Lower leg skin (tissue), 4 donors: ENCODE results near the gene HHIPL1. TPM values are rescaled to one million over a fixed set of nuclear protein-coding genes. Genes with fewer than 3 reads are reported as not detected.

Experiments
- DNase-seq, 2 donors: peaks; one replicate each; pipeline ENCODE4 v3.0.0-alpha.2; 2019; ENCODE audit warnings: low spot score in 2 of 2
- H3K4me3 ChIP-seq: fragments of 200-600 bp; sonication (generic); 2 replicates; pipeline ENCODE4 v1.5.1; 2017; ENCODE audit warnings: mild to moderate bottlenecking, low read depth; ENCODE audit not compliant: poor library complexity, severe bottlenecking
- POLR2A ChIP-seq, 2 donors: fragments of 450-650 bp; IDR thresholded peaks; one replicate each; pipeline ENCODE4 v1.6.1; 2016 to 2017; ENCODE audit warnings: antibody characterized with exemption in 2 of 2, mild to moderate bottlenecking in 1 of 2, moderate library complexity in 1 of 2
- WGBS, 2 donors: methylation state at CpG; one replicate each; pipeline ENCODE4 v1.1.5; 2018; 5-methylcytosine and 5-hydroxymethylcytosine counted together
- intact Hi-C: fragments of 100-400 bp; cut with DNase I; formaldehyde crosslinking; loops from one replicate; pipeline ENCODE4 v1.15.0; 2023; ENCODE audit warnings: low total_unique reads
- total RNA-seq, 4 donors: library from RNA; depleted of rRNA; stranded (reverse); fragments of >200 nt; gene quantifications; one replicate each; pipeline ENCODE4 v1.1.0, GENCODE V29; 2016
- TF ChIP-seq, protein P1 (sequence below), 3 donors: fragments of 450-650 bp; IDR thresholded peaks; one replicate each; pipeline ENCODE4 v1.5.1; 2016; ENCODE audit warnings: antibody characterized with exemption in 3 of 3, mild to moderate bottlenecking in 3 of 3, moderate library complexity in 2 of 3

The HHIPL1 gene
- total RNA-seq, 4 donors from 2014 or later: 0.59 to 2.4 (median 0.92) TPM

DNA sequence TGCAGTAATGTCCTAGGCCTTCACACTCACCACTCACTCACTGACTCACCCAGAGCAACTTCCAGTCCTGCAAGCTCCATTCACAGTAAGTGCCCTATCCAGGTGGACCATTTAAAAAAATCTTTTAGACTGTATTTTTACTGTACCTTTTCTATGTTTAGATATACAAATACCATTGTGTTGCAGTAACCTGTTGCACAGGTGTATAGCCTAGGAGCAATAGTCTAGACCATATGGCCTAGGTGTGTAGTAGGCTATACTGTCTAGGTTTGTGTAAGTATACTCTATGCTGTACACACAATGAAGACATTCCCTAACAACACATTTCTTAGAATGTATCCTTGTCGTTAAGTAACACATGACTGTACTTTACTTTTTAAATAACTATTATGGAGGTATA lies 56.3 kb downstream of the HHIPL1 start:
- 94 to 95% methylated on average over 1 of the region's 1 CpG for WGBS, 2 donors
- TF ChIP-seq, protein P1, sequence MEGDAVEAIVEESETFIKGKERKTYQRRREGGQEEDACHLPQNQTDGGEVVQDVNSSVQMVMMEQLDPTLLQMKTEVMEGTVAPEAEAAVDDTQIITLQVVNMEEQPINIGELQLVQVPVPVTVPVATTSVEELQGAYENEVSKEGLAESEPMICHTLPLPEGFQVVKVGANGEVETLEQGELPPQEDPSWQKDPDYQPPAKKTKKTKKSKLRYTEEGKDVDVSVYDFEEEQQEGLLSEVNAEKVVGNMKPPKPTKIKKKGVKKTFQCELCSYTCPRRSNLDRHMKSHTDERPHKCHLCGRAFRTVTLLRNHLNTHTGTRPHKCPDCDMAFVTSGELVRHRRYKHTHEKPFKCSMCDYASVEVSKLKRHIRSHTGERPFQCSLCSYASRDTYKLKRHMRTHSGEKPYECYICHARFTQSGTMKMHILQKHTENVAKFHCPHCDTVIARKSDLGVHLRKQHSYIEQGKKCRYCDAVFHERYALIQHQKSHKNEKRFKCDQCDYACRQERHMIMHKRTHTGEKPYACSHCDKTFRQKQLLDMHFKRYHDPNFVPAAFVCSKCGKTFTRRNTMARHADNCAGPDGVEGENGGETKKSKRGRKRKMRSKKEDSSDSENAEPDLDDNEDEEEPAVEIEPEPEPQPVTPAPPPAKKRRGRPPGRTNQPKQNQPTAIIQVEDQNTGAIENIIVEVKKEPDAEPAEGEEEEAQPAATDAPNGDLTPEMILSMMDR (IDR thresholded peaks at IDR 0.05): no peak
- TF ChIP-seq POLR2A (IDR thresholded peaks at IDR 0.05): no peak
- H3K4me3 ChIP-seq: no peak overlapping the region
- intact Hi-C loops: no loop called here
- no peak for DNase-seq

DNA sequence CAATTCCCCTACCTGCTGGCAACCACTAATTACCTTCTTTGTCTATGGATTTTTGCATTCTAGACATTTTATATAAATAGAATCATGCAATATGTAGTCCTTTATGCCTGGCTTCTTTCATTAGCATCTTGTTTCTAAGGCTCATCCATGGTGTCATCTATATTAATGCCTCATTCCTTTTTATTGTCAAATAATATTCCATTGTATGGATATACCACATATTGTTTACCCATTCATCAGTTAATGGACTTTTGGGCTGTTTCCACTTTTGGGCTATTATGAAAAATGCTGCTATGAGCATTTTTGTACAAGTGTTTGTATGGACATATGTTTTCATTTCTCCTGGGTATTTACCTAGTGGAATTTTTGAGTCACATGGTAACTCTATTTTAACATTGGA lies 57.2 kb downstream of the HHIPL1 start:
- DNase-seq: no peak
- no peak for TF ChIP-seq POLR2A (IDR thresholded peaks at IDR 0.05)
- TF ChIP-seq, protein P1 (IDR thresholded peaks at IDR 0.05): no peak
- no peak overlapping the region for H3K4me3 ChIP-seq
- intact Hi-C loops: no loop called here

DNA sequence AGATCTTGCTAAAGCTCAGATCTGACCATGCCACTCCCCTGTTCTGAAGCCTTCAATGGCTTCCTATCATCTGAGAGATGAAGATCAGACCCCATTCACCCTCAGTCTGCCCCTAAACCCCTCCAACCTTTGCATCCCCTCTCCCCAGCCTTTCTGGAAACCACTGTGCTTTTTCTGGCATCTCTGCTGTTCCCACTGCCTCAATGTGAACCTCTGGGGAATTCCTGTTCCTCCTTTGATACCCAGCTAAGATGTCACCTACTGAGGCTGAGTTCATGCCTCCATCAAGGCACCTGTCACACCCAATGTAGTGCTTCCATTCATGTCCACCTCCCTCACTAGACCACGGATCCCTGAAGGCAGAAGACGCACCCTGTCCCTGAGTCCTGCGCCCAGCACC lies 58.5 kb downstream of the HHIPL1 start:
- TF ChIP-seq POLR2A (IDR thresholded peaks at IDR 0.05): no peak
- 98% methylated on average over 3 of the region's 3 CpGs for whole genome bisulfite sequencing, 2 donors
- DNase-seq: peak in 1 of 2 donors; percentile 28
- no peak overlapping the region for H3K4me3 ChIP-seq
- intact Hi-C loops: no loop called here

DNA sequence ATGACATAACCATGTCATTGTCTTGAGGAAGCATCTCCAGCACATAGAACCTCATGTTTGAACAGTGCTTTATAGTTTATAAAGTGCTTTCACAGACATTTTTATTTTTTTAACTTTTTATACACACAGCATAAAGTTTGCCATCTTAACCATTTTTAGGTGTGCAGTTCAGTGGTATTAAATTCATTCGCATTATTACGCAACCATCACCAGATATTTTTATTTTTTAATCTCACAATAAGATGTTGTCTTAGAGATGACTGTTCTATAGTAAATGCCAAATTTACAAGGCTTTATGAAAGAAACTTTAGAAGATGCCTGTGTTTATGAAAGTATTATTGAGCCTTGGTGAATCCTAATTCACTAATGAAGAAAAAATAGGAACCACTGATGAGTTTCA lies 59.1 kb downstream of the HHIPL1 start:
- 94% methylated on average over 2 of the region's 2 CpGs for WGBS, 2 donors
- TF ChIP-seq, protein P1 (IDR thresholded peaks at IDR 0.05): no peak
- no peak for TF ChIP-seq POLR2A (IDR thresholded peaks at IDR 0.05)
- intact Hi-C loops: no loop called here

DNA sequence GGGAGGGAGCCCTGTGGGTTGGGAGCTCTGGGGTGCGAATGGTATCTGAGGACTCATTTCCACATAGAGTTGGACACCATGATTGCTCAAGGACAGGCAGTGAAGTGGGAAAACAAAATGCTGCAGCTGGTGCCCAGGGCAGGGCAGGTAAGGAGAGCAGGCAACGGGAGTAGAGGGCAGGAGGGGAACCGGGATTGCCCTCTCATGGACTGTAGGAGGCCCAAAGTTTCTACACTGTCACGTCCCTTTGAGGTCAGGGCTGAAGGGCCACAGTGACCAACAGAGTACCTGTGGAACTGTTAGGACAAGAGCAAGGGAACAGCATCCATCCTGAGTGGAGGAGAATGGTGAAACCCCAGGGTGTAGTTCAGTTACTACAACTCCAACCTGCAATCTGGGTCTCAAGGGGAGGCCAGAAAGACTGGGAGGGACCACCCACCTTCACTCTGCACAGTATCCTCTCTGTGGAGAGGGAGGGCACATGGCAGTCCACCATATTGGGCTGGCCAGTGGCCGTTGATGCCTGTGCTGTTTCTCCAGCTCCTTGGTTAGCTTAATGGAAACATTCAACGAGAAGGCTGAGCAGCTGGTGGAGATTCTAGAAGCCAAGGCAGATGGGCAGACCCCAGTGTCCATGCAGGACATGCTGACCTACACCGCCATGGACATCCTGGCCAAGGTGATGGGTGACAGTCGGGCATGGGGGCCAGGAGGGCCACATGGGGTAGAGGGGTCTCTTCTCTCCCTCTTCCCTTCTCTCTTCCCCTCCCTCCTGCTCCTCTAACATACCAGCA lies 61.4 kb downstream of the HHIPL1 start:
- WGBS, 2 donors: 69 to 79% methylated on average over 8 of the region's 8 CpGs
- H3K4me3 ChIP-seq: no peak overlapping the region
- intact Hi-C loops: no loop called here
- TF ChIP-seq POLR2A (IDR thresholded peaks at IDR 0.05): no peak
- TF ChIP-seq, protein P1 (IDR thresholded peaks at IDR 0.05): no peak
- DNase-seq: peak in 1 of 2 donors; percentile 67

More for the DNA sequence above, 59.1 kb downstream of the HHIPL1 start:
- no peak overlapping the region for H3K4me3 ChIP-seq
- no peak for DNase-seq

DNA sequence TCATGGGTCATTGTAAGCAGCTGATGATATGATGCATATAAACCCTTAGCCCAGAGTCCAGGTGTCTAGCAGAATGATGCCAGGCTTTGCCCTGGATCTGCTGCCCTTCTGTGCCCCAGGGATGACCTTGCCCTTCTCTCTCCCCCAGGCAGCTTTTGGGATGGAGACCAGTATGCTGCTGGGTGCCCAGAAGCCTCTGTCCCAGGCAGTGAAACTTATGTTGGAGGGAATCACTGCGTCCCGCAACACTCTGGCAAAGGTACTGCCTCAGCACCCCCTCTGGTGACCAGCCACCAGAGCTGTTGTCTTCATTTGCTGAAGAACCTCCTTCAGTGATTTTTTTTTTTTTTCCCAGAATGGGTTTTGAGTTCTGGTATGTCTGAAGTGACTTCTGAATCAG lies 62.5 kb downstream of the HHIPL1 start:
- peak in 1 of 2 donors; percentile 23 for DNase-seq
- 94 to 97% methylated on average over 2 of the region's 2 CpGs for WGBS, 2 donors
- intact Hi-C loops: no loop called here
- TF ChIP-seq, protein P1 (IDR thresholded peaks at IDR 0.05): no peak
- no peak for TF ChIP-seq POLR2A (IDR thresholded peaks at IDR 0.05)
- H3K4me3 ChIP-seq: no peak overlapping the region
